Measurements from ENCODE around the gene YWHAQ.

DNA sequence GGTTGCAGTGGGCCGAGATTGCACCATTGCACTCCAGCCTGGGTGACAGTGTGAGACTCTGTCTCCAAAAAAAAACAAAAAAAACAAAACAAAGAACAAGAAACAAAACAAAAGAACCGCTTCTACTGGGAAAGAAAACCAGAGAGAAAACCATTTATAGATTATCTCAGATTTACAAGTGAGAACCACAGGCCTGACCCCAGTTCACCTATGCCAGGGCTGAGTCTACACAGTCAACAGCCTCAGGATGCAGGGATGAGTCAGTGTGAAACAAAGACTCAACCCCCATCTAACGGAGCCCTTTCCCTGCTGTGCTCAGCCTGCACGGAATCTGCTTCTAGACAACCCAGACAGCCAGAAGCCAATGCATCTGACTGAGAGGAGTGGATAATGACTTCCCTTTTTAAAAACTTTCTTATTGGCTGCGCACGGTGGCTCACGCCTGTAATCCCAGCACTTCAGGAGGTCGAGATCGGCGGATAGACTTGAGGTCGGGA is 25.5 kb upstream of the YWHAQ start:
- TF ChIP-seq, protein P1, sequence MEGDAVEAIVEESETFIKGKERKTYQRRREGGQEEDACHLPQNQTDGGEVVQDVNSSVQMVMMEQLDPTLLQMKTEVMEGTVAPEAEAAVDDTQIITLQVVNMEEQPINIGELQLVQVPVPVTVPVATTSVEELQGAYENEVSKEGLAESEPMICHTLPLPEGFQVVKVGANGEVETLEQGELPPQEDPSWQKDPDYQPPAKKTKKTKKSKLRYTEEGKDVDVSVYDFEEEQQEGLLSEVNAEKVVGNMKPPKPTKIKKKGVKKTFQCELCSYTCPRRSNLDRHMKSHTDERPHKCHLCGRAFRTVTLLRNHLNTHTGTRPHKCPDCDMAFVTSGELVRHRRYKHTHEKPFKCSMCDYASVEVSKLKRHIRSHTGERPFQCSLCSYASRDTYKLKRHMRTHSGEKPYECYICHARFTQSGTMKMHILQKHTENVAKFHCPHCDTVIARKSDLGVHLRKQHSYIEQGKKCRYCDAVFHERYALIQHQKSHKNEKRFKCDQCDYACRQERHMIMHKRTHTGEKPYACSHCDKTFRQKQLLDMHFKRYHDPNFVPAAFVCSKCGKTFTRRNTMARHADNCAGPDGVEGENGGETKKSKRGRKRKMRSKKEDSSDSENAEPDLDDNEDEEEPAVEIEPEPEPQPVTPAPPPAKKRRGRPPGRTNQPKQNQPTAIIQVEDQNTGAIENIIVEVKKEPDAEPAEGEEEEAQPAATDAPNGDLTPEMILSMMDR (IDR thresholded peaks at IDR 0.05), result no peak
- no peak for TF ChIP-seq POLR2A (IDR thresholded peaks at IDR 0.05)

Data from esophagus squamous epithelium (tissue), 4 donors.